HCT116 (cell line): ENCODE measurements around the gene CPD. TPM values are rescaled to one million over a fixed set of nuclear protein-coding genes. Genes with fewer than 3 reads are reported as not detected.

ENCODE experiments used
- ATAC-seq: fragments of 200-7000 bp; cut with Tn5 transposase; 2 replicates; pipeline ENCODE4 v1.9.1; 2020; ENCODE audit warnings: mild to moderate bottlenecking, moderate library complexity
- BruUV-seq: library from RNA; stranded (reverse); fragments of 400-500 nt; replicated peaks from 2 replicates; lab custom pipeline; 2021; lab: Mats Ljungman, UMichigan
- CTCF ChIA-PET: fragments of 300-600 bp; sonication (Branson Sonifier 250); formaldehyde crosslinking; loops from one replicate; lab custom pipeline; 2021; ENCODE audit warnings: antibody characterized with exemption; lab: Charles Lee
- POLR2A ChIA-PET: fragments of 300-600, 350-600 bp; sonication (Branson Sonifier 250); formaldehyde crosslinking; loops from one replicate; lab custom pipeline; 2021; ENCODE audit warnings: antibody characterized with exemption; lab: Charles Lee
- RAD21 ChIA-PET, 2 experiments: fragments of 300-600 bp; sonication (Branson Sonifier 250); formaldehyde crosslinking; loops; one replicate each; lab custom pipeline; 2023; ENCODE audit warnings: low total read pairs in 2 of 2; ENCODE audit not compliant: uncharacterized antibody in 2 of 2, unreplicated experiment in 2 of 2, low non-redundant PET in 1 of 2; lab: Charles Lee
- DNase-seq: peaks from one replicate; pipeline ENCODE4 v3.0.0-alpha.2; 2010; ENCODE audit warnings: low read depth, low spot score
- H2AFZ ChIP-seq: fragments of 200-600 bp; shearing (Covaris generic), sonication (generic); 2 replicates; pipeline ENCODE4 v1.6.1; 2017; ENCODE audit warnings: low read depth, mixed run types, mixed read lengths, antibody characterized with exemption, low read length; ENCODE audit not compliant: poor library complexity, severe bottlenecking
- H3K27ac ChIP-seq: 2 replicates; pipeline ENCODE4 v1.5.1; 2012; ENCODE audit warnings: low read depth, low read length
- H3K27me3 ChIP-seq: fragments of 200-600 bp; sonication (generic); 2 replicates; pipeline ENCODE4 v1.6.1; 2016; ENCODE audit warnings: mixed run types, low read length, mixed read lengths; ENCODE audit not compliant: insufficient read depth
- H3K36me3 ChIP-seq, 2 experiments: fragments of 200-500 bp in 1 of 2; fragments of 200-600 bp in 1 of 2; sonication (Bioruptor generic) in 1 of 2; sonication (generic) in 1 of 2; 2 replicates each; pipeline versions ENCODE4 v1.5.1 to v1.6.1; 2014 to 2016; ENCODE audit warnings: low read length in 2 of 2, inconsistent platforms in 1 of 2, mixed read lengths in 1 of 2, mixed run types in 1 of 2; ENCODE audit not compliant: insufficient read depth in 2 of 2, control insufficient read depth in 1 of 2
- H3K4me1 ChIP-seq, 2 experiments: fragments of 200-600 bp in 1 of 2; sonication (generic) in 1 of 2; 2 replicates each; pipeline versions ENCODE4 v1.5.1 to v1.6.1; 2012 to 2017; ENCODE audit warnings: low read length in 2 of 2, inconsistent platforms in 1 of 2, mild to moderate bottlenecking in 1 of 2, mixed read lengths in 1 of 2, mixed run types in 1 of 2, moderate library complexity in 1 of 2; ENCODE audit not compliant: insufficient read depth in 2 of 2, control insufficient read depth in 1 of 2
- H3K4me2 ChIP-seq: fragments of 200-600 bp; sonication (generic); 2 replicates; pipeline ENCODE4 v1.6.1; 2017; ENCODE audit warnings: mixed run types, low read length, mixed read lengths
- H3K4me3 ChIP-seq, 2 experiments: fragments of 200-600 bp in 1 of 2; sonication (generic) in 1 of 2; replicated peaks in 1 of 2; 2 replicates each; pipeline ENCODE4 v1.5.1; 2011 to 2016; ENCODE audit warnings: low read length in 2 of 2, control low read depth in 1 of 2, low read depth in 1 of 2, mild to moderate bottlenecking in 1 of 2, mixed read lengths in 1 of 2, mixed run types in 1 of 2
- H3K79me2 ChIP-seq: fragments of 200-600 bp; sonication (generic); 2 replicates; pipeline ENCODE4 v1.6.1; 2017; ENCODE audit warnings: mild to moderate bottlenecking, mixed run types, low read length, moderate library complexity, mixed read lengths; ENCODE audit not compliant: insufficient read depth
- H3K9ac ChIP-seq: fragments of 200-600 bp; sonication (generic); 2 replicates; pipeline ENCODE4 v1.6.1; 2016; ENCODE audit warnings: low read length, mixed read lengths
- H3K9me2 ChIP-seq: fragments of 200-600 bp; sonication (generic), shearing (Covaris generic); 2 replicates; pipeline ENCODE4 v1.6.1; 2017; ENCODE audit warnings: mixed run types, mild to moderate bottlenecking, moderate library complexity; ENCODE audit not compliant: insufficient read depth
- H3K9me3 ChIP-seq, 2 experiments: fragments of 200-500 bp in 1 of 2; fragments of 200-600 bp in 1 of 2; sonication (Bioruptor generic) in 1 of 2; sonication (generic) in 1 of 2; 2 replicates each; pipeline ENCODE4 v1.6.1; 2014 to 2017; ENCODE audit warnings: low read length in 2 of 2, mixed read lengths in 2 of 2, inconsistent platforms in 1 of 2, low read depth in 1 of 2, mild to moderate bottlenecking in 1 of 2, mixed run types in 1 of 2, moderate library complexity in 1 of 2; ENCODE audit not compliant: control insufficient read depth in 1 of 2, insufficient read depth in 1 of 2
- H4K20me1 ChIP-seq: fragments of 200-600 bp; sonication (generic), shearing (Covaris generic); 2 replicates; pipeline ENCODE4 v1.6.1; 2017; ENCODE audit warnings: mixed run types, mild to moderate bottlenecking, moderate library complexity; ENCODE audit not compliant: insufficient read depth
- CBX3 ChIP-seq: IDR thresholded peaks from 2 replicates; pipeline ENCODE4 v1.6.1; 2012; ENCODE audit warnings: low read depth
- CEBPB ChIP-seq: IDR thresholded peaks from 2 replicates; pipeline ENCODE4 v1.6.1; 2012; ENCODE audit warnings: low read depth
- EGR1 ChIP-seq: IDR thresholded peaks from 2 replicates; pipeline ENCODE4 v1.6.1; 2012; ENCODE audit warnings: low read depth
- ELF1 ChIP-seq: IDR thresholded peaks from 2 replicates; pipeline ENCODE4 v1.6.1; 2012; ENCODE audit warnings: low read depth, borderline replicate concordance
- EZH2 ChIP-seq: fragments of 200-600 bp; sonication (generic); IDR thresholded peaks from 2 replicates; pipeline ENCODE4 v1.6.1; 2017; ENCODE audit warnings: antibody characterized with exemption, mixed run types
- EZH2phosphoT487 ChIP-seq: fragments of 200-600 bp; IDR thresholded peaks from 2 replicates; pipeline ENCODE4 v1.6.1; 2018; ENCODE audit warnings: antibody characterized with exemption, borderline replicate concordance
- JUND ChIP-seq: IDR thresholded peaks from 2 replicates; pipeline ENCODE4 v1.6.1; 2012
- POLR2A ChIP-seq: IDR thresholded peaks from 2 replicates; pipeline ENCODE4 v1.7.0; 2011; ENCODE audit warnings: borderline replicate concordance; ENCODE audit not compliant: insufficient read depth, insufficient read length; ENCODE audit errors: extremely low read depth
- RAD21 ChIP-seq: IDR thresholded peaks from 2 replicates; pipeline ENCODE4 v1.6.1; 2012; ENCODE audit warnings: low read depth, mild to moderate bottlenecking
- SIN3A ChIP-seq: IDR thresholded peaks from 2 replicates; pipeline ENCODE4 v1.6.1; 2012; ENCODE audit warnings: low read depth
- SP1 ChIP-seq: IDR thresholded peaks from 2 replicates; pipeline ENCODE4 v1.6.1; 2012; ENCODE audit warnings: low read depth
- SRF ChIP-seq: IDR thresholded peaks from 2 replicates; pipeline ENCODE4 v1.6.1; 2012; ENCODE audit warnings: low read depth
- TCF7L2 ChIP-seq: IDR thresholded peaks from 2 replicates; pipeline ENCODE4 v1.7.0; 2011; ENCODE audit warnings: borderline replicate concordance, inconsistent platforms; ENCODE audit not compliant: insufficient read depth, insufficient read length; ENCODE audit errors: extremely low read depth
- YY1 ChIP-seq: IDR thresholded peaks from 2 replicates; pipeline ENCODE4 v1.6.1; 2011; ENCODE audit warnings: low read length, low read depth, moderate library complexity, mild to moderate bottlenecking; ENCODE audit not compliant: insufficient replicate concordance; ENCODE audit errors: extremely low read depth
- intact Hi-C: fragments of 100-400 bp; cut with micrococcal nuclease; formaldehyde crosslinking; loops from 2 replicates; pipeline ENCODE4 v1.10.0; 2022
- total RNA-seq: library from RNA; stranded (reverse); gene quantifications from one replicate; pipeline ENCODE4 v1.2.1, GENCODE V29; 2021; ENCODE audit not compliant: unreplicated experiment
- TF ChIP-seq, protein P1 (sequence below): IDR thresholded peaks from 2 replicates; pipeline ENCODE4 v1.6.1; 2012
- TF ChIP-seq, protein P2 (sequence below): IDR thresholded peaks from 2 replicates; pipeline ENCODE4 v1.6.1; 2011; ENCODE audit warnings: mild to moderate bottlenecking, low read length, moderate library complexity; ENCODE audit not compliant: insufficient replicate concordance; ENCODE audit errors: extremely low read depth
- TF ChIP-seq, protein P3 (sequence below), 3 experiments: fragments of 200-600 bp in 1 of 3; sonication (generic) in 1 of 3; IDR thresholded peaks in 2 of 3; conservative IDR thresholded peaks in 1 of 3; 2 replicates each; pipeline ENCODE4 v1.5.1; 2012 to 2017; ENCODE audit warnings: low read depth in 2 of 3, low read length in 2 of 3, antibody characterized with exemption in 1 of 3, borderline replicate concordance in 1 of 3, control low read depth in 1 of 3, mild to moderate bottlenecking in 1 of 3, mixed read lengths in 1 of 3, mixed run types in 1 of 3, moderate library complexity in 1 of 3; ENCODE audit not compliant: insufficient read depth in 1 of 3
- TF ChIP-seq, protein P4 (sequence below): IDR thresholded peaks from 2 replicates; pipeline ENCODE4 v1.6.1; 2012; ENCODE audit warnings: low read depth

CPD gene
- total RNA-seq, 1 experiment from 2014 or later: 47.2 TPM

DNA sequence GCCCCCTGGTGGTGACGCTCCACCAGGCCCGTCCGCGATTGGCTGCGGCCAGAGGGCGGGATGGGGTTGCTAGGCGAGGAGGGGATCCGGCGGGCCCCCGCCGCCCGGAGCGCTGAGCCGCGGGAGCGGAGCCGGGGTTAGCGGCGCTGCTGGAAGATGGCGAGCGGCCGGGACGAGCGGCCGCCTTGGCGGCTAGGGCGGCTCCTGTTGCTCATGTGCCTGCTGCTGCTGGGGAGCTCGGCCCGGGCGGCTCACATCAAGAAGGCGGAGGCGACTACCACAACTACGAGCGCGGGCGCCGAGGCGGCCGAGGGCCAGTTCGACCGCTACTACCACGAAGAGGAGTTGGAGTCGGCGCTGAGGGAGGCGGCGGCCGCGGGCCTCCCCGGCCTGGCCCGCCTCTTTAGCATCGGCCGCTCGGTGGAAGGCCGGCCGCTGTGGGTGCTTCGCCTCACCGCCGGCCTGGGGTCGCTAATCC, at the start of gene CPD (continued):
- TF ChIP-seq RAD21: no peak
- no peak for TF ChIP-seq CEBPB
- no peak for TF ChIP-seq JUND
- TF ChIP-seq ELF1: no peak
- no peak for TF ChIP-seq CBX3

DNA sequence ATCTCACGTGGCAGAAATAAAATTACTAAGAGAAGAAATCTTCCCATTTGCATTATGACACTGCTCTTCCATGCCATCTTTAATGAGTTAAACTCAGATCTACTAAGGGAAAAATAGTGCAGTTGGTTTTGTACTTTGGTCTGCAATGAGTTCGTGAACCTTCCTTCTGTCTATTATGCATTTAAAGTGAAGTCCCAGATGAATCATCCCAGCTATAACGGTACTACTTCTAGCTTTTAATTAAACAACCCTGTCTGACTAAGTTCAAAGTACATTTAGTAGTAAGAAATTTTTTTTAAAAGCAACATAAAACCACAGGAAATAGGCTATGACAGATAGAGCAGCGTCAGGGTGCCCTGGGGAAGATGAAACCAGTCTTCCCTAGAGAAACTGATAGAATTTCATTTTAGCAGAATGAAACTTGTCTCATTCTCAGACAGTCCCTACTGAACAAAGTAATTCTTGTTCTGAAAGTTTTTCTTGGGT, 46.6 kb upstream of the CPD start:
- Histone ChIP-seq H4K20me1 (no peaks in the 10 kb centered on the region), H2AFZ (no peak overlapping the region), H3K36me3 (no peaks in the 10 kb centered on the region), H3K9me2 (no peaks in the 10 kb centered on the region), H3K27me3 (no peaks in the 10 kb centered on the region), H3K79me2 (no peaks in the 10 kb centered on the region), H3K4me2 (no peak overlapping the region), H3K27ac (no peak overlapping the region), H3K4me1 (0 out of 4 replicates have a peak, but pooled peaks cover 0 to 8% of the 10 kb centered on the region in 2 experiments), H3K9me3 (no peaks in the 10 kb centered on the region), H3K9ac (no peak overlapping the region), H3K4me3 (no peak overlapping the region)
- CTCF ChIA-PET: interaction anchor here (2.0 kb wide), 1 partner anchor 9 kb away, joined by 5 read pairs; no protein-coding TSS in a partner anchor
- intact Hi-C loops: no loop called here
- no TSS peak for BruUV-seq
- ATAC-seq: no peak
- RAD21 ChIA-PET: no interaction called here
- POLR2A ChIA-PET: no interaction called here
- no peak for DNase-seq
- TF ChIP-seq EGR1 (no peak), SRF (no peak), SIN3A (no peak), TCF7L2 (no peak), POLR2A (no peak), EZH2phosphoT487 (no peak), JUND (no peak), EZH2 (no peak), ELF1 (no peak), YY1 (no peak), RAD21 (no peak), SP1 (no peak), CEBPB (no peak)
- TF ChIP-seq, protein P1, sequence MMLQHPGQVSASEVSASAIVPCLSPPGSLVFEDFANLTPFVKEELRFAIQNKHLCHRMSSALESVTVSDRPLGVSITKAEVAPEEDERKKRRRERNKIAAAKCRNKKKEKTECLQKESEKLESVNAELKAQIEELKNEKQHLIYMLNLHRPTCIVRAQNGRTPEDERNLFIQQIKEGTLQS: no peak
- TF ChIP-seq, protein P2, sequence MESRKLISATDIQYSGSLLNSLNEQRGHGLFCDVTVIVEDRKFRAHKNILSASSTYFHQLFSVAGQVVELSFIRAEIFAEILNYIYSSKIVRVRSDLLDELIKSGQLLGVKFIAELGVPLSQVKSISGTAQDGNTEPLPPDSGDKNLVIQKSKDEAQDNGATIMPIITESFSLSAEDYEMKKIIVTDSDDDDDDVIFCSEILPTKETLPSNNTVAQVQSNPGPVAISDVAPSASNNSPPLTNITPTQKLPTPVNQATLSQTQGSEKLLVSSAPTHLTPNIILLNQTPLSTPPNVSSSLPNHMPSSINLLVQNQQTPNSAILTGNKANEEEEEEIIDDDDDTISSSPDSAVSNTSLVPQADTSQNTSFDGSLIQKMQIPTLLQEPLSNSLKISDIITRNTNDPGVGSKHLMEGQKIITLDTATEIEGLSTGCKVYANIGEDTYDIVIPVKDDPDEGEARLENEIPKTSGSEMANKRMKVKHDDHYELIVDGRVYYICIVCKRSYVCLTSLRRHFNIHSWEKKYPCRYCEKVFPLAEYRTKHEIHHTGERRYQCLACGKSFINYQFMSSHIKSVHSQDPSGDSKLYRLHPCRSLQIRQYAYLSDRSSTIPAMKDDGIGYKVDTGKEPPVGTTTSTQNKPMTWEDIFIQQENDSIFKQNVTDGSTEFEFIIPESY: no peak
- TF ChIP-seq, protein P3, sequence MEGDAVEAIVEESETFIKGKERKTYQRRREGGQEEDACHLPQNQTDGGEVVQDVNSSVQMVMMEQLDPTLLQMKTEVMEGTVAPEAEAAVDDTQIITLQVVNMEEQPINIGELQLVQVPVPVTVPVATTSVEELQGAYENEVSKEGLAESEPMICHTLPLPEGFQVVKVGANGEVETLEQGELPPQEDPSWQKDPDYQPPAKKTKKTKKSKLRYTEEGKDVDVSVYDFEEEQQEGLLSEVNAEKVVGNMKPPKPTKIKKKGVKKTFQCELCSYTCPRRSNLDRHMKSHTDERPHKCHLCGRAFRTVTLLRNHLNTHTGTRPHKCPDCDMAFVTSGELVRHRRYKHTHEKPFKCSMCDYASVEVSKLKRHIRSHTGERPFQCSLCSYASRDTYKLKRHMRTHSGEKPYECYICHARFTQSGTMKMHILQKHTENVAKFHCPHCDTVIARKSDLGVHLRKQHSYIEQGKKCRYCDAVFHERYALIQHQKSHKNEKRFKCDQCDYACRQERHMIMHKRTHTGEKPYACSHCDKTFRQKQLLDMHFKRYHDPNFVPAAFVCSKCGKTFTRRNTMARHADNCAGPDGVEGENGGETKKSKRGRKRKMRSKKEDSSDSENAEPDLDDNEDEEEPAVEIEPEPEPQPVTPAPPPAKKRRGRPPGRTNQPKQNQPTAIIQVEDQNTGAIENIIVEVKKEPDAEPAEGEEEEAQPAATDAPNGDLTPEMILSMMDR (IDR thresholded peaks at IDR 0.05 in 2 of 3, conservative IDR thresholded peaks at IDR 0.05 in 1 of 3; ENCODE audit: borderline replicate concordance in 1 of 3, insufficient read depth in 1 of 3, low read depth in 2 of 3, low read length in 2 of 3): no peak
- TF ChIP-seq, protein P4, sequence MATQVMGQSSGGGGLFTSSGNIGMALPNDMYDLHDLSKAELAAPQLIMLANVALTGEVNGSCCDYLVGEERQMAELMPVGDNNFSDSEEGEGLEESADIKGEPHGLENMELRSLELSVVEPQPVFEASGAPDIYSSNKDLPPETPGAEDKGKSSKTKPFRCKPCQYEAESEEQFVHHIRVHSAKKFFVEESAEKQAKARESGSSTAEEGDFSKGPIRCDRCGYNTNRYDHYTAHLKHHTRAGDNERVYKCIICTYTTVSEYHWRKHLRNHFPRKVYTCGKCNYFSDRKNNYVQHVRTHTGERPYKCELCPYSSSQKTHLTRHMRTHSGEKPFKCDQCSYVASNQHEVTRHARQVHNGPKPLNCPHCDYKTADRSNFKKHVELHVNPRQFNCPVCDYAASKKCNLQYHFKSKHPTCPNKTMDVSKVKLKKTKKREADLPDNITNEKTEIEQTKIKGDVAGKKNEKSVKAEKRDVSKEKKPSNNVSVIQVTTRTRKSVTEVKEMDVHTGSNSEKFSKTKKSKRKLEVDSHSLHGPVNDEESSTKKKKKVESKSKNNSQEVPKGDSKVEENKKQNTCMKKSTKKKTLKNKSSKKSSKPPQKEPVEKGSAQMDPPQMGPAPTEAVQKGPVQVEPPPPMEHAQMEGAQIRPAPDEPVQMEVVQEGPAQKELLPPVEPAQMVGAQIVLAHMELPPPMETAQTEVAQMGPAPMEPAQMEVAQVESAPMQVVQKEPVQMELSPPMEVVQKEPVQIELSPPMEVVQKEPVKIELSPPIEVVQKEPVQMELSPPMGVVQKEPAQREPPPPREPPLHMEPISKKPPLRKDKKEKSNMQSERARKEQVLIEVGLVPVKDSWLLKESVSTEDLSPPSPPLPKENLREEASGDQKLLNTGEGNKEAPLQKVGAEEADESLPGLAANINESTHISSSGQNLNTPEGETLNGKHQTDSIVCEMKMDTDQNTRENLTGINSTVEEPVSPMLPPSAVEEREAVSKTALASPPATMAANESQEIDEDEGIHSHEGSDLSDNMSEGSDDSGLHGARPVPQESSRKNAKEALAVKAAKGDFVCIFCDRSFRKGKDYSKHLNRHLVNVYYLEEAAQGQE: no peak
